ENCODE measurements around the gene RAPGEF6.

The RAPGEF6 gene

GRCh38 chr5:131613423-131613822, 21.6 kb downstream of the RAPGEF6 start:
- DNase-seq (ENCODE audit: insufficient read length, low spot score): no peak
- TF ChIP-seq POLR2A (IDR thresholded peaks at IDR 0.05; ENCODE audit: low read depth, low read length): no peak
- TF ChIP-seq POU2F2 (IDR thresholded peaks at IDR 0.05; ENCODE audit: low read depth, low read length): no peak
- TF ChIP-seq POLR2AphosphoS5 (IDR thresholded peaks at IDR 0.05; ENCODE audit: low read depth, low read length): no peak
- no peak for TF ChIP-seq TAF1 (IDR thresholded peaks at IDR 0.05; ENCODE audit: low read depth, low read length)
- no peak for TF ChIP-seq PAX5 (IDR thresholded peaks at IDR 0.05; ENCODE audit: insufficient read depth, low read length, severe bottlenecking)
- TF ChIP-seq SPI1 (IDR thresholded peaks at IDR 0.05; ENCODE audit: low read depth, low read length): no peak
- FAIRE-seq: no peak

DNA sequence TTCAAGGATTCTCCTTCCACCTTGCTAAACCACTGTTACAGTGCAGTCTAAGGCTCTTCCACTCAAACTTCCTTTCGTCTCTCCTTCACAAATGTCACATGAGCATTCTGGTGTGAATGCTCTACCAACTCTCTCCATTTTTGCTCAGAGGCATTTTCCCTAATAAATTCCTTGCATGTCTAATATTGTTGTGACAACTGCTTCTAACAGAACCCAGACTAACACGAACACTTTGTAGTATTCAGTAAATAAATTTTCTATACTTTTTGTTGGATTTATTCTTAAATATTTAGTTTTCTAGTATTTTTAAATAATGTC, 24.0 kb downstream of the RAPGEF6 start:
- DNase-seq (ENCODE audit: insufficient read length, low spot score): no peak
- TF ChIP-seq SPI1 (IDR thresholded peaks at IDR 0.05; ENCODE audit: low read depth, low read length) (no peak), POU2F2 (IDR thresholded peaks at IDR 0.05; ENCODE audit: low read depth, low read length) (no peak), POLR2A (IDR thresholded peaks at IDR 0.05; ENCODE audit: low read depth, low read length) (no peak), POLR2AphosphoS5 (IDR thresholded peaks at IDR 0.05; ENCODE audit: low read depth, low read length) (no peak)
- FAIRE-seq: no peak

DNA sequence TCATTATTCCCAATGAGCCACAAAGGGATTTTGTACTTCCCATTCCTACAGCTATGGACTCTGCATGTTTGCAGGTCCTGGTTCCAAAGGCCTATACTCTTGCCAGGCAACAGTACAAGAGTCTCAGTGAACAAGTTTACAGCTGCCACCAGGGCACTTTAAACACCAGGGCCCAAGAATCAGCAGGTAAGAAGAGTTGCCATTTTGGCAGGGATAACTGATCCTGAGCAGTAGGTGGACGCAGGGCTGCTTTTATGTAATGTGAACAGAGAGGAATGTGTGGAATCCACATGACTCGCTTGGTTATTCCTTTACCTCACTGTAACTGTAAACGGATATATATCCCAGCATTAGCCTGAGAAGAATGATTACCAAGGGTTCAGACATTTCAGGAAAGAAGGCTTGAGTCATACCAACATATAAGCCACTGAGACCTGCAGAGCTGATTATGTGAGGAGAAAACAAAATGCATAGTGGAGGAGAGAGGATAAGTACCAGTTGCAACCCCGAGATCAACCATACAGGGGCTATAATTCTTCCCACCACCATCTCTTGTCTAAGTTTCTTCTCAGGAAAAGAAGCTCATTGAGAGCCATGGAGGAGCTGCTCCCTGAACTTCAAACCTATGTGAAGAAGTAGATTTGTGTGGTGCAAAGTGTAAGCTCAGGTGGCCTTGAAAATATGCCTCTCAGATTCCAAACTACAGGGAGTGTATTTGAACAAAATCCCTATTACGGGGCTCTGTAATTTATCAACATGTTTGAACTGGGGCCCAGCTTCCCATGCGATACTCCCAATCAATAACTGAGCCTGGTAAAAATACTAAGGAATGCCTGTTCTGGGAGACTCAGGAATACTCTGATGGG, 24.6 kb downstream of the RAPGEF6 start:
- no peak for TF ChIP-seq POLR2A (IDR thresholded peaks at IDR 0.05; ENCODE audit: low read depth, low read length)
- no peak for TF ChIP-seq SPI1 (IDR thresholded peaks at IDR 0.05; ENCODE audit: low read depth, low read length)
- TF ChIP-seq POLR2AphosphoS5 (IDR thresholded peaks at IDR 0.05; ENCODE audit: low read depth, low read length): no peak
- no peak for TF ChIP-seq POU2F2 (IDR thresholded peaks at IDR 0.05; ENCODE audit: low read depth, low read length)
- TF ChIP-seq PAX5 (IDR thresholded peaks at IDR 0.05; ENCODE audit: insufficient read depth, low read length, severe bottlenecking): no peak
- TF ChIP-seq TAF1 (IDR thresholded peaks at IDR 0.05; ENCODE audit: low read depth, low read length): no peak
- DNase-seq (ENCODE audit: insufficient read length, low spot score) (no peak), FAIRE-seq (no peak)

GRCh38 chr5:131609774-131610173, 25.3 kb downstream of the RAPGEF6 start:
- TF ChIP-seq POU2F2 (IDR thresholded peaks at IDR 0.05; ENCODE audit: low read depth, low read length): no peak
- no peak for TF ChIP-seq TAF1 (IDR thresholded peaks at IDR 0.05; ENCODE audit: low read depth, low read length)
- TF ChIP-seq PAX5 (IDR thresholded peaks at IDR 0.05; ENCODE audit: insufficient read depth, low read length, severe bottlenecking): no peak
- no peak for TF ChIP-seq POLR2AphosphoS5 (IDR thresholded peaks at IDR 0.05; ENCODE audit: low read depth, low read length)
- no peak for TF ChIP-seq POLR2A (IDR thresholded peaks at IDR 0.05; ENCODE audit: low read depth, low read length)
- TF ChIP-seq SPI1 (IDR thresholded peaks at IDR 0.05; ENCODE audit: low read depth, low read length): no peak
- FAIRE-seq: no peak

DNA sequence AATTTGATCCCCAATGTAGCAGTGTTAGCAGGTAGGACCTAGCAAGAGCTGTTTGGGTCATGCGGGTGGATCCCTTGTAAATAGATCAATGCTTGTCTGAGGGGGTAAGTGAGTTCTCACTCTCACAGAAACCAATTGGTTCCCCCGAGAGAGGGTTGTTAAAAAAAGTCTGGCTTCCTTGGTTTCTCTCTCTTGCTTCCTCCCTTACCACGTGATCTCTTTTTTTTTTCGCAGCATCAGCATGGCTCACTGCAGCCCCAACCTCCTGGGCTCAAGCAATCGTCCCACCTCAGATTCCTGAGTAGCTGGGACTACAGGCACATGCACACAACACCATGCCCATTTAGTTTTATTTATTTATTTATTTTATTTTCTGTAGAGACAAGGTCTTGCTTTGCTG, 26.4 kb downstream of the RAPGEF6 start:
- FAIRE-seq (no peak), DNase-seq (ENCODE audit: insufficient read length, low spot score) (no peak)
- TF ChIP-seq POLR2A (IDR thresholded peaks at IDR 0.05; ENCODE audit: low read depth, low read length): no peak
- TF ChIP-seq SPI1 (IDR thresholded peaks at IDR 0.05; ENCODE audit: low read depth, low read length): no peak
- no peak for TF ChIP-seq POU2F2 (IDR thresholded peaks at IDR 0.05; ENCODE audit: low read depth, low read length)
- TF ChIP-seq TAF1 (IDR thresholded peaks at IDR 0.05; ENCODE audit: low read depth, low read length): no peak
- TF ChIP-seq PAX5 (IDR thresholded peaks at IDR 0.05; ENCODE audit: insufficient read depth, low read length, severe bottlenecking): no peak

More at GRCh38 chr5:131609774-131610173, 25.3 kb downstream of the RAPGEF6 start:
- DNase-seq (ENCODE audit: insufficient read length, low spot score): no peak

GRCh38 chr5:131607903-131608540, 27.0 kb downstream of the RAPGEF6 start:
- FAIRE-seq (peak; percentile 23), DNase-seq (ENCODE audit: insufficient read length, low spot score) (no peak)
- no peak for TF ChIP-seq PAX5 (IDR thresholded peaks at IDR 0.05; ENCODE audit: insufficient read depth, low read length, severe bottlenecking)

- DNase-seq (ENCODE audit: insufficient read length, low spot score): no peak
- FAIRE-seq: no peak
- TF ChIP-seq SPI1 (IDR thresholded peaks at IDR 0.05; ENCODE audit: low read depth, low read length): no peak
- TF ChIP-seq TAF1 (IDR thresholded peaks at IDR 0.05; ENCODE audit: low read depth, low read length): no peak
- TF ChIP-seq POLR2A (IDR thresholded peaks at IDR 0.05; ENCODE audit: low read depth, low read length): no peak
- no peak for TF ChIP-seq POU2F2 (IDR thresholded peaks at IDR 0.05; ENCODE audit: low read depth, low read length)
- no peak for TF ChIP-seq PAX5 (IDR thresholded peaks at IDR 0.05; ENCODE audit: insufficient read depth, low read length, severe bottlenecking)
- no peak for TF ChIP-seq POLR2AphosphoS5 (IDR thresholded peaks at IDR 0.05; ENCODE audit: low read depth, low read length)
Observed at GRCh38 chr5:131607418-131607817, 27.6 kb downstream of the RAPGEF6 start.

GRCh38 chr5:131605086-131605485, 29.9 kb downstream of the RAPGEF6 start:
- no peak for TF ChIP-seq POLR2A (IDR thresholded peaks at IDR 0.05; ENCODE audit: low read depth, low read length)
- TF ChIP-seq PAX5 (IDR thresholded peaks at IDR 0.05; ENCODE audit: insufficient read depth, low read length, severe bottlenecking): no peak
- TF ChIP-seq TAF1 (IDR thresholded peaks at IDR 0.05; ENCODE audit: low read depth, low read length): no peak
- TF ChIP-seq POLR2AphosphoS5 (IDR thresholded peaks at IDR 0.05; ENCODE audit: low read depth, low read length): no peak
- TF ChIP-seq SPI1 (IDR thresholded peaks at IDR 0.05; ENCODE audit: low read depth, low read length): no peak
- no peak for TF ChIP-seq POU2F2 (IDR thresholded peaks at IDR 0.05; ENCODE audit: low read depth, low read length)
- DNase-seq (ENCODE audit: insufficient read length, low spot score) (no peak), FAIRE-seq (no peak)

- FAIRE-seq: peak; percentile 76
- TF ChIP-seq PAX5 (IDR thresholded peaks at IDR 0.05; ENCODE audit: insufficient read depth, low read length, severe bottlenecking) (no peak), POLR2AphosphoS5 (IDR thresholded peaks at IDR 0.05; ENCODE audit: low read depth, low read length) (no peak), TAF1 (IDR thresholded peaks at IDR 0.05; ENCODE audit: low read depth, low read length) (no peak), POLR2A (IDR thresholded peaks at IDR 0.05; ENCODE audit: low read depth, low read length) (no peak), POU2F2 (IDR thresholded peaks at IDR 0.05; ENCODE audit: low read depth, low read length) (no peak), SPI1 (IDR thresholded peaks at IDR 0.05; ENCODE audit: low read depth, low read length) (no peak)
- DNase-seq (ENCODE audit: insufficient read length, low spot score): peak; percentile 9
Observed at GRCh38 chr5:131595088-131596033, 39.7 kb downstream of the RAPGEF6 start.
